Transverse colon (tissue), 4 donors: ENCODE data around the gene DOCK9.

Experiments used
- EP300 ChIP-seq: sonication (generic); formaldehyde crosslinking; IDR thresholded peaks from one replicate; pipeline ENCODE4 v1.6.1; 2017; ENCODE audit warnings: antibody characterized with exemption, low read depth
- POLR2A ChIP-seq: fragments of 450-650 bp; IDR thresholded peaks from one replicate; pipeline ENCODE4 v1.6.1; 2016; ENCODE audit warnings: antibody characterized with exemption, mild to moderate bottlenecking, moderate library complexity
- POLR2AphosphoS5 ChIP-seq, 3 donors: sonication (generic); formaldehyde crosslinking; IDR thresholded peaks; one replicate each; pipeline ENCODE4 v1.6.1; 2016; ENCODE audit warnings: antibody characterized with exemption in 3 of 3
- TF ChIP-seq, protein P1 (sequence below), 5 experiments: fragments of 200-600 bp in 3 of 5; fragments of 450-650 bp in 2 of 5; sonication (generic) in 3 of 5; IDR thresholded peaks; 1 replicate in 2 of 5; 2 replicates in 3 of 5; pipeline ENCODE4 v1.5.1; 2016 to 2017; ENCODE audit warnings: antibody characterized with exemption in 5 of 5, inconsistent platforms in 3 of 5, mild to moderate bottlenecking in 2 of 5, moderate library complexity in 1 of 5

- TF ChIP-seq, protein P1, sequence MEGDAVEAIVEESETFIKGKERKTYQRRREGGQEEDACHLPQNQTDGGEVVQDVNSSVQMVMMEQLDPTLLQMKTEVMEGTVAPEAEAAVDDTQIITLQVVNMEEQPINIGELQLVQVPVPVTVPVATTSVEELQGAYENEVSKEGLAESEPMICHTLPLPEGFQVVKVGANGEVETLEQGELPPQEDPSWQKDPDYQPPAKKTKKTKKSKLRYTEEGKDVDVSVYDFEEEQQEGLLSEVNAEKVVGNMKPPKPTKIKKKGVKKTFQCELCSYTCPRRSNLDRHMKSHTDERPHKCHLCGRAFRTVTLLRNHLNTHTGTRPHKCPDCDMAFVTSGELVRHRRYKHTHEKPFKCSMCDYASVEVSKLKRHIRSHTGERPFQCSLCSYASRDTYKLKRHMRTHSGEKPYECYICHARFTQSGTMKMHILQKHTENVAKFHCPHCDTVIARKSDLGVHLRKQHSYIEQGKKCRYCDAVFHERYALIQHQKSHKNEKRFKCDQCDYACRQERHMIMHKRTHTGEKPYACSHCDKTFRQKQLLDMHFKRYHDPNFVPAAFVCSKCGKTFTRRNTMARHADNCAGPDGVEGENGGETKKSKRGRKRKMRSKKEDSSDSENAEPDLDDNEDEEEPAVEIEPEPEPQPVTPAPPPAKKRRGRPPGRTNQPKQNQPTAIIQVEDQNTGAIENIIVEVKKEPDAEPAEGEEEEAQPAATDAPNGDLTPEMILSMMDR (IDR thresholded peaks at IDR 0.05), result no peak
- TF ChIP-seq POLR2A, result no peak
- TF ChIP-seq POLR2AphosphoS5 (IDR thresholded peaks at IDR 0.05), result no peak
- TF ChIP-seq EP300, result no peak
Observed at GRCh38 chr13:98940325-98941001, 37.4 kb downstream of the DOCK9 start.
